GM23338 (cell line): Measurements from ENCODE around the gene PTCD3. TPM values are rescaled to one million over a fixed set of nuclear protein-coding genes. Genes with fewer than 3 reads are reported as not detected.

Source experiments
- ATAC-seq: fragments of 200-7000 bp; cut with Tn5 transposase; 3 replicates; pipeline ENCODE4 v1.9.1; 2020
- DNase-seq: peaks from one replicate; pipeline ENCODE4 v3.0.0-alpha.2; 2015; ENCODE audit warnings: low spot score
- H2AFZ ChIP-seq: fragments of 200-600 bp; sonication (generic); 2 replicates; pipeline ENCODE4 v1.8.0; 2016; ENCODE audit warnings: antibody characterized with exemption, mild to moderate bottlenecking, moderate library complexity
- H3F3A ChIP-seq: fragments of 200-600 bp; sonication (generic); replicated peaks from 2 replicates; pipeline ENCODE4 v1.8.0; 2017; ENCODE audit warnings: antibody characterized with exemption, mixed run types, low read depth
- H3K27ac ChIP-seq: fragments of 200-600 bp; sonication (generic); 2 replicates; pipeline ENCODE4 v1.6.1; 2016; ENCODE audit warnings: low read depth
- H3K27me3 ChIP-seq: fragments of 200-600 bp; sonication (generic); 2 replicates; pipeline ENCODE4 v1.8.0; 2016; ENCODE audit warnings: mild to moderate bottlenecking, mixed run types, moderate library complexity; ENCODE audit not compliant: insufficient read depth
- H3K36me3 ChIP-seq: fragments of 200-600 bp; sonication (generic); 2 replicates; pipeline ENCODE4 v1.8.0; 2016; ENCODE audit warnings: mild to moderate bottlenecking; ENCODE audit not compliant: insufficient read depth
- H3K4me1 ChIP-seq: fragments of 200-600 bp; sonication (generic); 2 replicates; pipeline ENCODE4 v1.8.0; 2016; ENCODE audit warnings: mild to moderate bottlenecking, moderate library complexity; ENCODE audit not compliant: insufficient read depth
- H3K4me2 ChIP-seq: fragments of 200-600 bp; sonication (generic); 2 replicates; pipeline ENCODE4 v1.7.1; 2017; ENCODE audit warnings: mixed run types
- H3K4me3 ChIP-seq: fragments of 200-600 bp; sonication (generic); 2 replicates; pipeline ENCODE4 v1.6.1; 2016; ENCODE audit warnings: mixed run types
- H3K79me2 ChIP-seq: fragments of 200-600 bp; sonication (generic); replicated peaks from 2 replicates; pipeline ENCODE4 v1.8.0; 2017; ENCODE audit warnings: mild to moderate bottlenecking; ENCODE audit not compliant: insufficient read depth
- H3K9me2 ChIP-seq: fragments of 200-600 bp; sonication (generic); 2 replicates; pipeline ENCODE4 v1.8.0; 2017; ENCODE audit not compliant: insufficient read depth
- H4K20me1 ChIP-seq: fragments of 200-600 bp; sonication (generic); replicated peaks from 2 replicates; pipeline ENCODE4 v1.8.0; 2017; ENCODE audit warnings: mild to moderate bottlenecking; ENCODE audit not compliant: insufficient read depth
- H3K27ac Mint-ChIP-seq: 2 replicates; pipeline ENCODE4 v1.8.0; 2020; ENCODE audit warnings: inconsistent platforms, mild to moderate bottlenecking, moderate library complexity, mixed read lengths
- H3K27me3 Mint-ChIP-seq: 3 replicates; pipeline ENCODE4 v1.8.0; 2022; ENCODE audit warnings: low read depth, mild to moderate bottlenecking, moderate library complexity, mixed read lengths, inconsistent platforms; ENCODE audit not compliant: insufficient read depth, poor library complexity
- H3K36me3 Mint-ChIP-seq: 3 replicates; pipeline ENCODE4 v1.8.0; 2021; ENCODE audit warnings: low read depth, mild to moderate bottlenecking, inconsistent platforms, moderate library complexity, mixed read lengths
- H3K4me1 Mint-ChIP-seq: 3 replicates; pipeline ENCODE4 v1.8.0; 2020; ENCODE audit warnings: mild to moderate bottlenecking, inconsistent platforms, mixed read lengths
- H3K4me3 Mint-ChIP-seq: 3 replicates; pipeline ENCODE4 v1.8.0; 2021; ENCODE audit warnings: moderate library complexity, mild to moderate bottlenecking, inconsistent platforms, mixed read lengths
- H3K9me3 Mint-ChIP-seq: 3 replicates; pipeline ENCODE4 v1.8.0; 2020; ENCODE audit warnings: moderate library complexity, mild to moderate bottlenecking, inconsistent platforms, mixed read lengths
- CREB1 ChIP-seq: fragments of 250-450 bp; sonication (Bioruptor Pico); IDR thresholded peaks from 2 replicates; pipeline ENCODE4 v1.5.0; 2020; ENCODE audit warnings: low read depth, mild to moderate bottlenecking, moderate library complexity
- ETS1 ChIP-seq: IDR thresholded peaks from 2 replicates; pipeline ENCODE4 v1.6.1; 2016; ENCODE audit warnings: antibody characterized with exemption
- EZH2 ChIP-seq: fragments of 200-600 bp; sonication (generic); IDR thresholded peaks from one replicate; pipeline ENCODE4 v1.8.0; 2017; ENCODE audit warnings: antibody characterized with exemption, mild to moderate bottlenecking, low read depth; ENCODE audit not compliant: unreplicated experiment
- EZH2phosphoT487 ChIP-seq: fragments of 200-600 bp; sonication (generic); IDR thresholded peaks from one replicate; pipeline ENCODE4 v1.8.1; 2018; ENCODE audit warnings: antibody characterized with exemption; ENCODE audit not compliant: unreplicated experiment
- NANOG ChIP-seq: IDR thresholded peaks from 2 replicates; pipeline ENCODE4 v1.6.1; 2016; ENCODE audit warnings: antibody characterized with exemption, borderline replicate concordance
- POLR2AphosphoS5 ChIP-seq: IDR thresholded peaks from 2 replicates; pipeline ENCODE4 v1.6.1; 2016; ENCODE audit warnings: antibody characterized with exemption, low read depth
- REST ChIP-seq: IDR thresholded peaks from one replicate; pipeline ENCODE4 v1.6.1; 2018; ENCODE audit warnings: antibody characterized with exemption; ENCODE audit not compliant: unreplicated experiment
- STAT1 ChIP-seq: IDR thresholded peaks from one replicate; pipeline ENCODE4 v1.6.1; 2016; ENCODE audit warnings: antibody characterized with exemption; ENCODE audit not compliant: unreplicated experiment
- ZNF114 ChIP-seq: fragments of 250-450 bp; sonication (Bioruptor Pico); IDR thresholded peaks from 2 replicates; pipeline ENCODE4 v1.5.0; 2020; ENCODE audit warnings: mild to moderate bottlenecking, moderate library complexity
- ZNF331 ChIP-seq: fragments of 250-450 bp; sonication (Bioruptor Pico); IDR thresholded peaks from 2 replicates; pipeline ENCODE4 v1.5.0; 2020; ENCODE audit warnings: low read depth, mild to moderate bottlenecking, moderate library complexity
- ZNF462 ChIP-seq: fragments of 250-450 bp; sonication (Bioruptor Pico); IDR thresholded peaks from 2 replicates; pipeline ENCODE4 v1.5.0; 2020; ENCODE audit warnings: mild to moderate bottlenecking, moderate library complexity
- polyA plus RNA-seq: library from polyadenylated mRNA; unstranded; fragments of >200 nt; fragmentation: Nextera tagmentation; extraction: Ambion mirVana; gene quantifications from 2 replicates; pipeline ENCODE4 v1.2.1, GENCODE V29; 2016
- total RNA-seq: library from RNA; depleted of rRNA; stranded (reverse); fragments of >200 nt; shearing (Covaris generic); gene quantifications from 2 replicates; pipeline ENCODE4 v1.2.3, GENCODE V29; 2014

Gene PTCD3
- total and polyA plus RNA-seq, 2 experiments from 2014 or later: 140 to 223 TPM

GRCh38 chr2:86158286-86158685 lies 52.3 kb downstream of the PTCD3 start (continued):
- TF ChIP-seq ZNF462: no peak
- TF ChIP-seq ZNF114 (CRISPR knock-in tag): no peak
- TF ChIP-seq STAT1: no peak
- TF ChIP-seq CREB1 (CRISPR knock-in tag): no peak

- no peak overlapping the region for H3K4me3 Mint-ChIP-seq
- H2AFZ ChIP-seq: no peak overlapping the region
- H3F3A ChIP-seq: no peaks in the 10 kb centered on the region
- no peak overlapping the region for H3K4me3 ChIP-seq
- H3K79me2 ChIP-seq: no peaks in the 10 kb centered on the region
- peaks cover 8% of the 10 kb centered on the region for H4K20me1 ChIP-seq
- H3K36me3 ChIP-seq: peaks cover 80% of the 10 kb centered on the region
- H3K27me3 ChIP-seq: no peaks in the 10 kb centered on the region
- no peak overlapping the region for H3K4me2 ChIP-seq
- H3K4me1 Mint-ChIP-seq: no peaks in the 10 kb centered on the region
- ATAC-seq: no peak
- H3K36me3 Mint-ChIP-seq: peaks cover 77% of the 10 kb centered on the region
- no peak overlapping the region for H3K27ac ChIP-seq
- H3K27me3 Mint-ChIP-seq: peaks cover 2% of the 10 kb centered on the region
- no peak overlapping the region for H3K27ac Mint-ChIP-seq
- no peak for DNase-seq
- no peaks in the 10 kb centered on the region for H3K9me3 Mint-ChIP-seq
- no peaks in the 10 kb centered on the region for H3K4me1 ChIP-seq
- H3K9me2 ChIP-seq: no peaks in the 10 kb centered on the region
- TF ChIP-seq STAT1 (no peak), REST (no peak), EZH2phosphoT487 (no peak), NANOG (no peak), POLR2AphosphoS5 (no peak), EZH2 (no peak), ZNF331 (CRISPR knock-in tag) (no peak), ETS1 (no peak)
These were observed 54.3 kb downstream of the PTCD3 start for GRCh38 chr2:86160156-86160952.
